Right hindlimb (tissue), 1 donor: ENCODE data around the gene MROH7.
A peak's percentile ranks its signal among the peaks of the same experiment; 100 is the strongest.
"Not testable (repeated sequence)": the region's sequence is repeated elsewhere in the genome, so short reads cannot be mapped to it uniquely, and the experiment has no call there.

Experiments
- DNase-seq: peaks from one replicate; pipeline ENCODE4 v3.0.0-alpha.2; 2018

MROH7 gene

DNA sequence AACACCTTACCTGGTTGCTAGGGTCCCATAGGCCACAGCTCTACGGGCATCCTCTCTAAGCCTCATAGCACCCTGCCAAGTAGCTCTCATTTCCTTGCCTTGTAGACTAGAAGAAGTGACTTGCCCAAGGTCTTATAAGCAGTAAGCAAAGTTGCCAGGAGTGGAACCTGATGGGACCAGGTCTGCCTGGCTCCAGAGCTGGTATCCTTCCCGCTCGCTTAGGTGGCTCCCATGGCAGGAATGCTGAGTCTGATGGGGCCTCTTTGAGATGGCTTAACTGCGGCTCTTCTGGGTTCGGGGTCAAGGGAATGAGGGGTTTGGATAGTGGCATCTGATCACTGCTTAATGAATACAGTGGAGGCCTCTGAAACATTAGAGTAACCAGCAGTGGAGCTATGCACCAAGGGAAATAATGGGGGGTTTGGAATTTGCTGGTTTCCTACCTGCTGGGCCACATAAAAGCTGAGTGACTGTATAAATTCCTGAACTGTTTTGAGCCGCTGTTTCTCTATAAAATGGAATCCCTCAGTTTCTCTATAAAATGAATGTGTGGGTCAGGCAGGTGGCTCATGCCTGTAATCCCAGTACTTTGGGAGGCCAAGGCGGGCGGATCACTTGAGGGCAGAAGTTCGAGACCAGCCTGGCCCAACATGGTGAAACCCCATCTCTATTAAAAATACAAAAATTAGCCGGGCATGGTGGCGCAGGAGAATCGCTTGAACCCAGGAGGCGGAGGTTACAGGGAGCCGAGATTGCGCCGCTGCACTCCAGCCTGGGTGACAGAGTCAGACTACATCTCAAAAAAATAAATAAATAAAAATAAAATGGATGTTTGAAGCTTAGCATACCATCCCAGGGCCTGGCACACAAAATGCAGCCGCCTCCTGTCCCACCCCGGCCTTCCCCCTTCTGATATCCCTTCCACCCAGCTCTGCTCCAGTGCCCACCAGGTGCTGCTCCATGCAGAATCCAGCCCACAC lies 30.7 kb upstream of the MROH7 start:
- no peak for DNase-seq

DNA sequence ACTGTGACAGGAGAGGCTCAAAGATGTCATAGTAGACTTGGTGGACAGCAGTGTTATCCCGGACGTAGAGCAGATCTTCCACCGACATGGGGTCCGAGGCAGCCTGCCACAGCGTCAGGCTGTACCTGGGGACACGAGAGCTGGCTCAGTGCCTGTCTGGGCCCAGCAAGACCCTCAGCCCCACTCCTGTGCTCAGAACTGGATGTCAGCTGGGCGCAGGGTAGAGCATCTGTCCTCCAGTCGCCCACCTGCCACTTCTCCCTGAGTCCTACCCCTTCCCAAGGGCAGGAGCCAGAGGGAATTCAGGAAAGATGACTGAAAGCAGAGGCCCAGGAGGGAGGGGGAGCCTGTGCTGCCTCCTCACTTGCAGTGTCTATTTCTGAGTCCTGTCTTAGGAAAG lies 30.0 kb upstream of the MROH7 start:
- DNase-seq, result no peak

DNA sequence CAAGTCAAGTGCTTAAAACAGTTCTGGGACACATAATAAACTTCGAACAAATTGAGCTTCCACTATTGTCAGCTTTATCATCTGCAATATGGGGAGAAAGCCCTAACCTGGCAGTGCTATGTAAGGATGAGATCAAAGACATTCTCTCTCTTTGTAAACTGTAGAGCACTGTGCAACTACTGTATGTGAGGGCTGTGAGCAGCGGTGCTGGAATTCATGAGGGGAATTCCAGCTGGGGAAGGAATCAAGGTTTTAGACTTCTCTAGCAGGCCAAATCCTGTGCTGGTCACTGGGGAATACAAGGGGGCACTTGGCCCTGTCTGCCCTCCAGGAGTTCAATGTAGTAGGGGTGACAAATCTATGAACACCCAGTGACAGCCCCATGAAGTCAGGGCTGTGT lies 27.6 kb upstream of the MROH7 start:
- DNase-seq, result no peak

DNA sequence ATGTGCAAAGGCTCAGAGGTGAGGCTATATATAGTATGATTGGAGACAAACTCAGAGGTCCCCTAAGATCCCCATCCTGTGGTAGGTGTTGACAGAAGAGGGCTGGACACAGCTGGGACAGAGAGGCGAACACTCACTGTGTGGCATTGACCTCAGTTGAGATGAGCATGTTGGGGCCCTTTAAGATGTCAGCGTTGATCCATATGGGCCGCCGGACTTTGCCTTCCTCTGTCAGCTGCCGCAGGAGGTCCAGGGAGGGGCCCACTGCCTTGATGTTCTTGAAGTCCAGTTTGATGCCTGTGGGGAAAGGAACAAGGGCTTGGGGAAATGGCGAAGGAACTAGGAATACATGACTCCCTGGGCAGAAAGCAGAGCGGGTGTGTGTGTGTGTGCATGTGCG lies 27.0 kb upstream of the MROH7 start:
- DNase-seq, result no peak

DNA sequence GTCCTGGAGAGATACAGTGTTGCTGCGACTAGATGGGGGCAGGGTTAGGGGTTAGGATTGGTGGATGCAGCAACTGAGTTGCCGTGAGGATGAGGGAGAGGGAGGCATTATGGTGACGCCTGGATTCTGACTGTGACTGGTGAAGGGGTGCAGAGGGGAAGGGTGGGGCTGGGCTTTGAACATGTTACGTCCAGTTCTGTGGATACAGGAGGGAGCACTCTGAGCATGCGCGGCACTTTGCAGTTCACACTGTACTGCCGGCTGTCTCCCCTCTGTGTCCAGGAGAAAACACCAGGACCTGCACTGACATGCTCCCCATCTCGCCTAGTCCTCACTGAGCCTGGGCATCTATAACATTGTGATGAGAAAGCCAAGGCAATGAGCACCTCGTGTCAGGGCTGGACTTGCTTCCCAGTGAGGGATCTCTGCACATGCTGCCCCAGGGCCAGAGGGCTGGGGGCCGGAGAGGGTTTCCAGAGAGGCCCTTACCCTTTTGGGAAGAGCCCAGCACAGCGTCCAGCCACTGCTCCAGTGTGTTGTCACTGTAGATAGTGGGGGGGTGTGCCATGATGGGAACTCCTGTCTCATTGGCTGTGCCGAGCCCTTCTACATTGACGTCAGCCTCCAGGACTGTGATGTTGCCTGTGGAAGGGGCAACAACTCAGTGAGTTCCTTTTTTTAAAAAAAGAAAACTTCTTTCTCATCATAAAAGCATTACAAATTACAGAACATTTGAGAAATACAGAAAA lies 25.9 kb upstream of the MROH7 start:
- no peak for DNase-seq

DNA sequence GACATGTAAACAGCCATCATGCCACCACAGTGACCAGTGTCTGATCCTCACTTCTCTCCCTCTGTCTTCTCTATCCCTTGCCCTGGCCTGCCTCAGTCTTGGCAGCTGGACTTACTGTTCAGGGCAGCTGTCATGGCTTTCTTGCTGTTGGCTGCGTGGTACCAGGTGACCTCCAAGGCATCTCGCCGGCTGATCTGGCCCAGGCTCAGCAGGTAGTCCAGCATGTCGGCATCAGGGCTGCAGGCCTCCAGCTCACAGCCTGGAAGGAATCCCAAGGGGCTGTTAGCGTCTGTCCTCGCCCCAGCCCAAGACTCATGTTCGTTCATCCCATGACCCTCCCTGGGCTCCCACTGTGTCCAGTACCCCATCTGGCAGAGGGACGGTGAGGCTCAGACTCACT lies 21.8 kb upstream of the MROH7 start:
- no peak for DNase-seq

DNA sequence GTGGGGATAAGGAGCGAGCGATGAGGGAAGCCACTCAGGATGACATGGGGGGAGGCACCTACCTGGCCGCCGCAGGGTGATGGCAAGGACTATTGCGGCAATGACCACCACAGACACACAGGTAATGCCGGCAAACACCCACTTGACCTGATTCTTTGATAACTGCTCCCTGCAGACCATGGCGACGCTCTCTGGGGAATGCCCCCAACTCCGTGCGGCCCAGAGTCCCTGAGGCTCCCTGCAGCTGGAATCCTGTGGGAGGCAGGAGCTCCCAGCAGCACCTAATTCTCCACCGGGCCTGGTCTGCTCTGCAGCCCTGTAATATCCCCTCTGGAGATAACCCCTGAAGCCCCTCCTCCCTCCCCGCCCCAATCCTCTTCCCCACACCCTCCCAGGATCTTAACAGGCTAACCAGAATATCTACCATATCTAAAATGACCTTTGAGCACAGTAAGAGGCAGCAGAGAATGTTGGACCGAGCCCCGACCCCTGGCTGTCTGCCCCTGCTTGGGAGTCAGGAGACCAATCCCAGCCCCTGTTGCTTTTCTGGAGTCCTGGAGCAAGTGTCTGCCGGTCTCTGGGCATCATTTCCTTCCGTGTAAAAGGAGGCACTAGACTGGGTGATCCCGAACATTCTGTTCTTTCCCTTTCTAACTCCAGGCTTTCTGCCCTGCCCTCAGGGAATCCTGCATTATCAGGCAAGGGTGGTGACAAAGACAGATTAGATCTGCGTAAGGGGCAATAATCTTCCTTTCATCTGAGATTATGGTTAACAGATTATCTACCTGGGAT lies 18.2 kb upstream of the MROH7 start, which contains the start of gene FAM151A:
TSS of gene FAM151A (minus strand) at position 310 of the 792 bp plus-strand sequence. CDS start at position 180, 130 bp downstream.
- no peak for DNase-seq

DNA sequence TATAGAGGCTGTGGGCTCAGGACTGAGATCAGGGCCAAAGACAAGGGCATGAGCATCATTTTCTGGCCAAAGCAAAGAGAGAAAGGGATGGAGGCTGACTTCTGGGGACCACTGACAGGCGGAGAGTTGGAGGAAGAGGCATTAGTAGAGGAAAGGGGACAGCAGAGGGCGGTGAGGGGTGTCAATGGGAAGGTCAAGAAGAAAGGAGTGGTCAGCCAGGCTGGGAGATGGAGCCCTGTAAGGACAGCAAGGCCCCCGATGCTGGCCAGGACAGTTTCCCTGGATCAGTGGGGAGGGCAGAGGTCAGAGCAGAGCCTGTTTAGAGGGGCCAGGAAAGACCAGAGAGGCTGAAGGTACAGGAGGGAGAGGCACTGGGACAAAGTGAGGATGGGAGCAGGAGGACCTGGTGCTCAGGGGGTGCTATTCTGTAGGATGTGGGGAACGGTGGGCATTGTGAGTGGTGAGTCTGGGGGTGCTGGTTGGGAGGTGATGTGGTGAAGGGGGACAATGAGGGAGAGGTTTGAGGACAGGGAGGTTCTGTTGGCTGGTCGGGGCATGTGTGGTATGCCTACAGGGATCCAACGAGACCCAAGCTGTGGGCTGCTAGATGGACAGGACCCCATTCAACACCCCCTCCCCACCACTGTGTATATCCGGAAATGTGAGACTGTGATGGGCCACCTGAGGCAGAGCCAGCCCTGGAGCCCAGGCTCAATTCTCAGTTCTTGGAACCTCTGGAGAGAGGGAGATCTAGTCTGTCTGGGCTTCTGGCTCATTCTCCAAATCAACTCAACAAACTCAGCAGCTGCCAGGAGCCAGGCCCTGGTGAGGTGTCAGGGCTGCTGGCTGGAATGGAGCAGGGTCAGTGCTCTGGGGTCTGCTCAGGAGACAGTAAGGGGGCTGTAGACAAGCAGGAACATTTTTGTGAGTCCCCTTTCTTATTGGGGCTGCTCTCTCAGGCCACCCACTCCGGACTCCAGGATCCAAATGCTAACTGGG lies 16.8 kb upstream of the MROH7 start:
- DNase-seq, result no peak

DNA sequence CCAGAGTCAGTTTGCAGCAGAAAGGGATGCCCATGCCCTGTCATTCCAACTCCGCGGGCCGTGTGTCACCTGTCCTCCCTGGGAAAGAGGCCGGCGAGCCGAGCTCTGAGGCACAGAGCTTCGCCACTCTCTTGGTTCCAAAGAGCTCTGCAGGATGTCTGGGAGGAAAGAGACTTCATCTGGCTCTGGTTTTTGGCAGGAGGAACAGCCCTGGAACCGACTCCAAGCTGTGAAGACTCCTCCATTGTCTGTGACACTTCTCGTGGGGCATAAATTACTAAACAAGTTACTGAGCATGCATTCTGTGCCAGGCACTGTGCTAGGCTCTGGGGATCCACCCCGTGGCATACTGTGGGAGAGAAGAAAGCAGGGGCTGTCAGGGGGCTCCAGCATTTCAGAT lies 14.4 kb upstream of the MROH7 start:
- DNase-seq, result no peak

DNA sequence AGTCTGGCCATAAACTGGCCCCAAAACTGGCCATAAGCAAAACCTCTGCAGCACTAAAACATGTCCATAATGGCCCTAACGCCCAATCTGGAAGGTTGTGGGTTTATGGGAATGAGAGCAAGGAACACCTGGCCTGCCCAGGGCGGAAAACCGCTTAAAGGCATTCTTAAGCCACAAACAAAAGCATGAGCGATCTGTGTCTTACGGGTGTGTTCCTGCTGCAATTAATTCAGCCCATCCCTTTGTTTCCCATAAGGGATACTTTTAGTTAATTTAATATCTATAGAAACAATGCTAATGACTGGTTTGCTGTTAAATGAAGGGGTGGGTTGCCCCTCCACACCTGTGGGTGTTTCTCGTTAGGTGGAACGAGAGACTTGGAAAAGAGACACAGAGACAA lies 5.8 kb upstream of the MROH7 start:
- DNase-seq, result not testable (repeated sequence)

DNA sequence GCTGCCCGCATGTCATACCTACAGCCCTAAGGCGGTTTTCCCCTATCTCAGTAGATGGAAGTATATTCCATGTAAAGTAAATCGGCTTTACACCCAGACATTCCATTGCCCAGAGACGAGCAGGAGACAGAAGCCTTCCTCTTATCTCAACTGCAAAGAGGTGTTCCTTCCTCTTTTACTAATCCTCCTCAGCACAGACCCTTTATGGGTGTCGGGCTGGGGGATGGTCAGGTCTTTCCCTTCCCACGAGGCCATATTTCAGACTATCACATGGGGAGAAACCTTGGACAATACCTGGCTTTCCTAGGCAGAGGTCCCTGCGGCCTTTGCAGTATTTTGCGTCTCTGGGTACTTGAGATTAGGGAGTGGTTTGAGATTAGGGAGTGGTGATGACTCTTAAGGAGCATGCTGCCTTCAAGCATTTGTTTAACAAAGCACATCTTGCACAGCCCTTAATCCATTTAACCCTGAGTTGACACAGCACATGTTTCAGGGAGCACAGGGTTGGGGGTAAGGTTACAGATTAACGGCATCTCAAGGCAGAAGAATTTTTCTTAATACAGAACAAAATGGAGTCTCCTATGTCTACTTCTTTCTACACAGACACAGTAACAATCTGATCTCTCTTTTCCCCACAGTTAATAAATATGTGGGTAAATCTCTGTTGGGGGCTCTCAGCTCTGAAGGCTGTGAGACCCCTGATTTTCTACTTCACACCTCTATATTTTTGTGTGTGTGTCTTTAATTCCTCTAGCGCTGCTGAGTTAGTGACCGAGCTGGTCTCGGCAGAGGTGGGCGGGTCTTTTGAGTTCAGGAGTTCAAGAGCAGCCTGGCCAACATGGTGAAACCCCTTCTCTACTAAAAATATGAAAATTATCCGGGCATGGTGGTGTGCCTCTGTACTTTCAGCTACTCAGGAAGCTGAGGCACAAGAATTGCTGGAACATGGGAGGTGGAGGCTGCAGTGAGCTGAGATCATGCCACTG lies 4.8 kb upstream of the MROH7 start:
- DNase-seq, result not testable (repeated sequence)

DNA sequence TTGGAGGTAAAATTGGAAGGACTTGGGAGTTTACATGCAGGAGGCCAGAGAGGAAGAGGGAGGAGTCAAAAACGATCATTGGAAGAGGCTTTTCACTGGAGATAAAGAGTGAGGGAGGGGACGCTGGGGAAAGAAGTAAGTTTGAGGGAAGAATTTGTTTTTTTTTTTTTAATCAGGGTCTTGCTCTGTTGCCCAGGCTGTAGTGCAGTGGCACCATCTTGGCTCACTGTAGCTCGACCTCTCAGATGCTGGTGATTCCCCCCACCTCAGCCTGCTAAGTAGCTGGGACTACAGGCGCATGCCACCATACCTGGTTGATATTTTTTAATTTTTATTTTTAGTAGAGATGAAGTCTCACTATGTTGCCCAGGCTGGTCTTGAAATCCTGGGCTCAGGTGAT lies 1.2 kb upstream of the MROH7 start:
- DNase-seq, result no peak

DNA sequence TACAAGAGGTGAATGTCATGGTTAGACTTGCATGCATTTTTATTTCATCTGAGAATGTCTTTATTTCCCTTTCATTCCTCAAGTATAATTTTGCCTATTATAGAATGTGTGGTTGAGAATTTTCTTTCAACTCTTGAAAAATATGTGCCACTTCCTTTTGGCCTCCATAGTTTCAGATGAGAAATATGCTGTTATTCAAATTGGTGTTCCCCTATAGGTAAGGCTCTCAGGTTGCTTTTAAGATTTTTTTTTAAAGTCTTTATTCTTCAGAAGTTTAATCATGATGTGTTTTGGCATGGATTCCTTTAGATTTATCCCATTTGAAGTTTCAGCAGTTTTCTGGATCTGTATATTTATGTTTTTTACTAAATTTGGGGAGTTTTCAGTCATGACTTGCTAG lies 2.1 kb downstream of the MROH7 start:
- DNase-seq, result no peak

DNA sequence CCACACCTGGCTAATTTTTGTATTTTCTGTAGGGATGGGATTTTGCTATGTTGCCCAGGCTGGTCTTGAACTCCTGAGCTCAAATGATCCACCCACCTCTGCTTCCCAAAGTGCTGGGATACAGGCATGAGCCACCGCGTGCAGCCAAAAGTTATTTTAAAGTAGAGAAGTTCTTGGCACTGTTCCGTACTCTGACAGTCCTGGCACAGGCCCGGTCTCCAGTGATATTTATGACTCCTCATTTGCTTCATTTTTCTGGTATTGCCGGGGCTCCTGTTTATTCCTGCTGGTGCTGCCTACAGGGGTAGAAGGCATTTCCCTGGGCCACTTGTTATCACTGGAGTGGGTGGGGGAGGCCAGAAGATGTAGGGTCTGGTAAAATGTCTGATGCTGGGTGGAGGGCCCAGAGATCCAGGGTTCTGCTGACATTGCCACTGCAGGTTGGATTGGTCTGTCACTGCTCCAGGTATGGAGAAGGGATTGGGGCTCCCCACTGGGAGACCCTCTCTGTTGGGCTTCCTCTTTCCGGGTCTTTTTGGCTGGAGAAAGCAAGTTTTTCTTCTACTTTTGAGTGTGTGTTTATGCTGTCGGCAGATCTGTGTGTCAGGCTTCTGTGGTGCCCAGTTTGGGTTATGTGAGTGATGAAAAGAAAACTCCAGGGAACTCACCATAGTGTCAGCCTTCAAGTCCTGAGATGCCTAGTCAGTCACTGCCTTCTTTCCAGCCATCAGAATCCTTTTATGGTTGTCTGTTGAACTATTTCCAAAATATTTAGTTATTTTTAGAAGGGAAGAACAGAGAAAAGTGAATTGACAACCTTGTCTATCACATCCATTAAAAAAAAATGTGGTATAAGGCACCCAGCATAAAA lies 4.5 kb downstream of the MROH7 start:
- DNase-seq, result peak; percentile 35

DNA sequence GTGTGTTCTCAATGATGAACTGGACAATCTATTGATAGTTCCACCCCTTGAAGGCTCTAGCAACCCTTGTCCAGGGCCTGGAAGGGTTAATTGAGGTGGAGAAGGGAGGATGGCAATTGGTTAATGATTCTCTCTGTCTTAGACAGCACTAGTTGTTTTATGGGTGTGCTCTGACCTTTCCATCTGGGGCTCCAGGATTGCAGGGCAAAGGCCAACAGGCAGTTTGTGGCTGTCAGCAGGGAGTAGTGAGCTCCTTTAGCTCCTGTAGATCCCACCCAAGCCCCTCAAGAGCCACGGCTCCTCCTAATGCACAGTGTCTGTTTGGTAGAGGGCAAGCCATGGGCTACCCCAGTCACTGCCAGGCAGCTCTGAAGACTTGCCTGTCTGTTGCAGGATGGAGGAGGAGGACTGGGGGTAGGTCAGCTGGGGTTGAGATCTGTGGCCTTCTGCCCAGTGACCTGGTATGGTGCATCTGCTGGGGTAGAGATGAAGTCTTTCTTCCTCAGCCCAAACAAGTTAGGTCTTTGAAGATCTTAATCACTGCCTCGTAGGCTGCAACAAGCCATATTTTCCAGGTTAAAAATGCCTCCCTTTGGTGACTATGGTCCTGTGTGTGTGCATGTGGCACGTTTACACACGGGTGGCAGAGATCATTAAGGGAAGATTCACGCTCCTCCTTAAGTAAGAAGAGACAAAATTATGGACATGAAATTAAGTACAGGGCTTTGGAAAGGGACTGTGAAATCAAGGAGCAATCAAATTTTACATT lies 7.7 kb downstream of the MROH7 start:
- no peak for DNase-seq

DNA sequence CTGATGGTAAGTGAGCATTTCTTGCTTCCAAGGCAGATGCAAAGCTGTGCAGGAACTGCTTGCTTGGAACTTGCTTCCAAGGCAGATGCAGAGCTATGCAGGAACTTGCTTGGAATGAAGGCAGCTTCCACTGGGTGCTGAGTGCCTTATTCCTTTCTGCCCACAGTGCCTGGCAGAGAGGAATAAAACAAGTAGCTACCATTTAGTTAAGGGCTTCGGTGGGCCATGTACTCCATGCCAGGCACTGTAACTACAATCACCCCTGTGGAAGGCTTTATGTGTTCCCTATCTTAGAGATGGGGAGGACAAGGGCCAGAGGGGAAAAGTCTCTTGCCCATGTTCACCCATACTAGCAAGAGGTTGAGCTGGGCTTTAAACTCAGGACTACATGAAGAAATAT lies 8.3 kb downstream of the MROH7 start:
- no peak for DNase-seq

DNA sequence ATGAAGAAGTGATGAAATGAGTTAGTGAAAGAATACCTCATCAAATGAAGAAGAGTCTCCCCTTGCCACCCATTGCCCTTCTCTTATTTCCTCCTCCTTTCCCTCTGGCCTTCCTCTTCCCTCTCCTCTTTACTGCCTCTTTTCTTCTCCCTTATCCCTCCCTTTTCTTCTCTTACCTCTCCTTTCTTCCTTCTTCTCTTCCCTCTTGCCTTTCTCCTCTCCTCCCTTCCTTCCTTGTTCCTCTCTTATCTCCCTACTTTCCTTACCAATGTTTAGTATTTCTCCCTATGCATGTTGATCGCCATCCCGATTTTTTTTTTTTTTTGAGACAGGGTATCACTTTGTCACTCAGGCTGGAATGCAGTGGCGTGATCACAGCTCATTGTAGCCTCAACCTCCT lies 8.8 kb downstream of the MROH7 start:
- DNase-seq, result no peak

DNA sequence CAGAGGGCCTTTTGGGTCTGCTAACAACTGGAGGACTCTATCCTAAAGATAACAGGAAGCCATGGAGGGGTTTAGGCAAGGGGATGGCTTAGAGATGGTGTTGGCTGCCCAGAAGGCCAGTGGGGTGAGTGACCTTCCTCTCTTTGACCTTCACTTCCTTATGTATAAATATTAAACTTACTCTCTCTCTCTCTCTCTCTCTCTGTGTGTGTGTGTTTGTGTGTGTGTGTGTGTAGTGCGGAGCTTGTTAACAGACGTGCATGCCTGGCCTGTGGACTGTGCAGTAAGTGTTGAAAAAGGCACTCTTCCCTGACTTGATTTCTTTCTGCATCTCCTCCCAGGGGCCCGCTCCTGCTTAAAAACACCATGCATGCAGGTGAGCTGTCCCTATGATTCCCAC lies 10.0 kb downstream of the MROH7 start:
- DNase-seq, result no peak

DNA sequence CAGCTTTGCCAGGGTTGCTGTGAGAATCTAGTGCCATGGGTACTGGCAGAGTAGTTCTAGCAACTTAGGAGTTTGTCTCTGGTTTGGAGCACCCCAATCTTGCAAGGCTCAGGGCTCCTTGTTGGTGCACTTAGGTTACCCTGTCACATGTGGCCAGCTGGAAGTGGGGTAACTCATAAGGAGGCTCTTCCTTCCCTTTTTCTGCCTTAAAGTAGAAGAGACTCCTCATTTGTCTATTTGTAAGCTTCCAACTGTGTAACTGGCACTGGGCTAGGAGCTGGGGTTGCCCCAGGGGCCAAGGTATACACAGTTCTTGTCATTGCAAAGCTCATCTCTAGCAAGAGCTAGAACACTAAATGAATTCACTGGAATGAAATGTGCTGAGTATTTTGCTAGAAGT lies 10.6 kb downstream of the MROH7 start:
- DNase-seq, result no peak
